G401 (cell line): Measurements from ENCODE around the gene KDM8. TPM values are rescaled to one million over a fixed set of nuclear protein-coding genes. Genes with fewer than 3 reads are reported as not detected.
A peak's percentile ranks its signal among the peaks of the same experiment; 100 is the strongest.

Experiments used
- DNase-seq: peaks from one replicate; pipeline ENCODE4 v3.0.0-alpha.2; 2015; ENCODE audit warnings: low spot score
- in situ Hi-C: cut with HindIII; loops from 2 replicates; pipeline ENCODE4 v1.10.0; 2016; ENCODE audit warnings: low sequenced_read_pairs, mixed read lengths
- total RNA-seq: library from RNA; depleted of rRNA; stranded (reverse); fragments of >200 nt; shearing (Covaris generic); gene quantifications from 2 replicates; pipeline ENCODE4 v1.2.3, GENCODE V29; 2014

Gene KDM8
- total RNA-seq, 1 experiment from 2014 or later, result 7.4 TPM

- DNase-seq, result no peak
- in situ Hi-C loops, result no loop called here
These were observed 22.4 kb downstream of the KDM8 start for GRCh38 chr16:27225536-27226360.

GRCh38 chr16:27226476-27226875 lies 23.1 kb downstream of the KDM8 start:
- in situ Hi-C loops, result no loop called here
- DNase-seq, result no peak

GRCh38 chr16:27226976-27227705 lies 23.8 kb downstream of the KDM8 start:
- in situ Hi-C loops, result no loop called here
- DNase-seq, result no peak

- in situ Hi-C loops, result no loop called here
- no peak for DNase-seq
These were observed 24.7 kb downstream of the KDM8 start for GRCh38 chr16:27228045-27228444.

GRCh38 chr16:27228621-27229501 lies 25.5 kb downstream of the KDM8 start:
- in situ Hi-C loops, result no loop called here
- no peak for DNase-seq

GRCh38 chr16:27229891-27230470 lies 26.7 kb downstream of the KDM8 start:
- in situ Hi-C loops, result no loop called here
- no peak for DNase-seq

- in situ Hi-C loops, result no loop called here
These were observed 27.3 kb downstream of the KDM8 start for GRCh38 chr16:27230562-27231001.

GRCh38 chr16:27231692-27232060 lies 28.4 kb downstream of the KDM8 start:
- in situ Hi-C loops, result no loop called here

More at GRCh38 chr16:27230562-27231001, 27.3 kb downstream of the KDM8 start:
- no peak for DNase-seq

GRCh38 chr16:27232061-27232900 lies 29.0 kb downstream of the KDM8 start:
- in situ Hi-C loops, result no loop called here
- no peak for DNase-seq

More at GRCh38 chr16:27231692-27232060, 28.4 kb downstream of the KDM8 start:
- no peak for DNase-seq

- no peak for DNase-seq
- in situ Hi-C loops, result no loop called here
These were observed 29.7 kb downstream of the KDM8 start for GRCh38 chr16:27232901-27233625.

GRCh38 chr16:27233731-27234130 lies 30.4 kb downstream of the KDM8 start:
- in situ Hi-C loops, result no loop called here
- no peak for DNase-seq

GRCh38 chr16:27234171-27234570 lies 30.8 kb downstream of the KDM8 start:
- no peak for DNase-seq
- in situ Hi-C loops, result no loop called here

GRCh38 chr16:27234603-27235002 lies 31.3 kb downstream of the KDM8 start:
- in situ Hi-C loops, result no loop called here
- DNase-seq, result no peak

- peak; percentile 96 for DNase-seq
- in situ Hi-C loops, result no loop called here
These were observed 32.0 kb downstream of the KDM8 start for GRCh38 chr16:27235055-27235937.

- DNase-seq, result no peak
- in situ Hi-C loops, result no loop called here
These were observed 32.6 kb downstream of the KDM8 start for GRCh38 chr16:27235938-27236245.

- in situ Hi-C loops, result no loop called here
- no peak for DNase-seq
These were observed 33.4 kb downstream of the KDM8 start for GRCh38 chr16:27236635-27237218.
